Activated gamma-delta T cell treated with Interleukin-2 at 50 U/mL for 16 hours (primary cell): ENCODE data around the gene LHX2.

Source experiments
- DNase-seq: peaks from one replicate; pipeline ENCODE4 v3.0.0-alpha.2; 2020

Gene LHX2

GRCh38 chr9:124035001-124035650, 23.6 kb downstream of the LHX2 start:
- no peak for DNase-seq

- no peak for DNase-seq
Measured at GRCh38 chr9:124036578-124036977, 25.0 kb downstream of the LHX2 start.

GRCh38 chr9:124037790-124038189, 26.2 kb downstream of the LHX2 start:
- DNase-seq: no peak

GRCh38 chr9:124038239-124038638, 26.7 kb downstream of the LHX2 start:
- no peak for DNase-seq

- DNase-seq: no peak
Measured at GRCh38 chr9:124038790-124039633, 27.4 kb downstream of the LHX2 start.

GRCh38 chr9:124040186-124040931, 28.8 kb downstream of the LHX2 start:
- no peak for DNase-seq

GRCh38 chr9:124040935-124041816, 29.6 kb downstream of the LHX2 start:
- peak; percentile 41 for DNase-seq

- DNase-seq: no peak
Measured at GRCh38 chr9:124041817-124042116, 30.2 kb downstream of the LHX2 start.

GRCh38 chr9:124042201-124042721, 30.7 kb downstream of the LHX2 start:
- DNase-seq: no peak

GRCh38 chr9:124044448-124044847, 32.9 kb downstream of the LHX2 start:
- DNase-seq: no peak

- no peak for DNase-seq
Measured at GRCh38 chr9:124045076-124045829, 33.7 kb downstream of the LHX2 start.

GRCh38 chr9:124045830-124046177, 34.2 kb downstream of the LHX2 start:
- no peak for DNase-seq

- no peak for DNase-seq
Measured at GRCh38 chr9:124046189-124046588, 34.6 kb downstream of the LHX2 start.

GRCh38 chr9:124047251-124047672, 35.7 kb downstream of the LHX2 start:
- DNase-seq: no peak

GRCh38 chr9:124050955-124051354, 39.4 kb downstream of the LHX2 start:
- no peak for DNase-seq

- DNase-seq: no peak
Measured at GRCh38 chr9:124052401-124052800, 40.8 kb downstream of the LHX2 start.

GRCh38 chr9:124054582-124055227, 43.1 kb downstream of the LHX2 start:
- DNase-seq: no peak

GRCh38 chr9:124060844-124061605, 49.5 kb downstream of the LHX2 start:
- DNase-seq: no peak

- no peak for DNase-seq
Measured at GRCh38 chr9:124062172-124062571, 50.6 kb downstream of the LHX2 start.

- DNase-seq: no peak
Measured at GRCh38 chr9:124066783-124067577, 55.4 kb downstream of the LHX2 start.
